ENCODE data around the gene SHROOM3.

The SHROOM3 gene

GRCh38 chr4:76755756-76756155, 320.7 kb downstream of the SHROOM3 start:
- DNase-seq (ENCODE audit: low read depth): no peak
- TF ChIP-seq POLR2A (IDR thresholded peaks at IDR 0.05; ENCODE audit: extremely low read depth, insufficient read length): no peak
- no peak for TF ChIP-seq CTCF (IDR thresholded peaks at IDR 0.05; ENCODE audit: low read depth, low read length)
- TF ChIP-seq MYC (IDR thresholded peaks at IDR 0.05; ENCODE audit: low read depth, low read length): no peak
- TF ChIP-seq MAX (IDR thresholded peaks at IDR 0.05; ENCODE audit: low read depth, low read length): no peak
- H3K4me3 ChIP-seq (ENCODE audit: low read depth, low read length): no peak overlapping the region

GRCh38 chr4:76756416-76756815, 321.4 kb downstream of the SHROOM3 start:
- TF ChIP-seq POLR2A (IDR thresholded peaks at IDR 0.05; ENCODE audit: extremely low read depth, insufficient read length): no peak
- no peak for TF ChIP-seq MAX (IDR thresholded peaks at IDR 0.05; ENCODE audit: low read depth, low read length)
- no peak for TF ChIP-seq MYC (IDR thresholded peaks at IDR 0.05; ENCODE audit: low read depth, low read length)
- TF ChIP-seq CTCF (IDR thresholded peaks at IDR 0.05; ENCODE audit: low read depth, low read length): no peak
- H3K4me3 ChIP-seq (ENCODE audit: low read depth, low read length): no peak overlapping the region
- no peak for DNase-seq (ENCODE audit: low read depth)

- no peak for DNase-seq (ENCODE audit: low read depth)
- no peak for TF ChIP-seq MAX (IDR thresholded peaks at IDR 0.05; ENCODE audit: low read depth, low read length)
- no peak for TF ChIP-seq CTCF (IDR thresholded peaks at IDR 0.05; ENCODE audit: low read depth, low read length)
- no peak for TF ChIP-seq POLR2A (IDR thresholded peaks at IDR 0.05; ENCODE audit: extremely low read depth, insufficient read length)
- TF ChIP-seq MYC (IDR thresholded peaks at IDR 0.05; ENCODE audit: low read depth, low read length): no peak
- H3K4me3 ChIP-seq (ENCODE audit: low read depth, low read length): no peak overlapping the region
These were observed 322.4 kb downstream of the SHROOM3 start for GRCh38 chr4:76757418-76757939.

- H3K4me3 ChIP-seq (ENCODE audit: low read depth, low read length): no peak overlapping the region
- peak; percentile 25 for DNase-seq (ENCODE audit: low read depth)
- no peak for TF ChIP-seq POLR2A (IDR thresholded peaks at IDR 0.05; ENCODE audit: extremely low read depth, insufficient read length)
- peak; percentile 46 for TF ChIP-seq CTCF (IDR thresholded peaks at IDR 0.05; ENCODE audit: low read depth, low read length)
These were observed 323.4 kb downstream of the SHROOM3 start for GRCh38 chr4:76758290-76758882.

GRCh38 chr4:76758996-76759395, 324.0 kb downstream of the SHROOM3 start:
- TF ChIP-seq CTCF (IDR thresholded peaks at IDR 0.05; ENCODE audit: low read depth, low read length) (no peak), POLR2A (IDR thresholded peaks at IDR 0.05; ENCODE audit: extremely low read depth, insufficient read length) (no peak), MYC (IDR thresholded peaks at IDR 0.05; ENCODE audit: low read depth, low read length) (no peak), MAX (IDR thresholded peaks at IDR 0.05; ENCODE audit: low read depth, low read length) (no peak)
- no peak for DNase-seq (ENCODE audit: low read depth)
- no peak overlapping the region for H3K4me3 ChIP-seq (ENCODE audit: low read depth, low read length)

GRCh38 chr4:76760193-76760592, 325.2 kb downstream of the SHROOM3 start:
- TF ChIP-seq POLR2A (IDR thresholded peaks at IDR 0.05; ENCODE audit: extremely low read depth, insufficient read length) (no peak), CTCF (IDR thresholded peaks at IDR 0.05; ENCODE audit: low read depth, low read length) (no peak), MAX (IDR thresholded peaks at IDR 0.05; ENCODE audit: low read depth, low read length) (no peak), MYC (IDR thresholded peaks at IDR 0.05; ENCODE audit: low read depth, low read length) (no peak)
- no peak for DNase-seq (ENCODE audit: low read depth)
- H3K4me3 ChIP-seq (ENCODE audit: low read depth, low read length): no peak overlapping the region

All from NB4 (cell line).